ENCODE measurements around the gene ANKS1A.

- TF ChIP-seq, protein P1, sequence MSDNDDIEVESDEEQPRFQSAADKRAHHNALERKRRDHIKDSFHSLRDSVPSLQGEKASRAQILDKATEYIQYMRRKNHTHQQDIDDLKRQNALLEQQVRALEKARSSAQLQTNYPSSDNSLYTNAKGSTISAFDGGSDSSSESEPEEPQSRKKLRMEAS (IDR thresholded peaks at IDR 0.05) = no peak
- TF ChIP-seq TAF1 (IDR thresholded peaks at IDR 0.05; ENCODE audit: low read depth) (no peak), CEBPB (IDR thresholded peaks at IDR 0.05) (no peak), TCF12 (IDR thresholded peaks at IDR 0.05; ENCODE audit: low read depth) (no peak), TEAD4 (IDR thresholded peaks at IDR 0.05) (no peak), EP300 (IDR thresholded peaks at IDR 0.05; ENCODE audit: borderline replicate concordance) (no peak), REST (IDR thresholded peaks at IDR 0.05; ENCODE audit: low read depth) (no peak), NFIC (IDR thresholded peaks at IDR 0.05) (no peak), YY1 (IDR thresholded peaks at IDR 0.05; ENCODE audit: low read depth) (no peak)
Measured at GRCh38 chr6:34994693-34995092, 105.6 kb downstream of the ANKS1A start.
